Ishikawa (cell line): ENCODE data around the gene CADM1.

Experiments
- CEBPB ChIP-seq: IDR thresholded peaks from 2 replicates; pipeline ENCODE4 v1.6.1; 2012
- EGR1 ChIP-seq: IDR thresholded peaks from 2 replicates; pipeline ENCODE4 v1.6.1; 2012
- EP300 ChIP-seq: IDR thresholded peaks from 2 replicates; pipeline ENCODE4 v1.6.1; 2012; ENCODE audit warnings: borderline replicate concordance
- NFIC ChIP-seq: IDR thresholded peaks from 2 replicates; pipeline ENCODE4 v1.6.1; 2012
- TAF1 ChIP-seq: IDR thresholded peaks from 2 replicates; pipeline ENCODE4 v1.6.1; 2012; ENCODE audit warnings: low read depth, mild to moderate bottlenecking
- TCF12 ChIP-seq: IDR thresholded peaks from 2 replicates; pipeline ENCODE4 v1.6.1; 2012; ENCODE audit warnings: low read depth
- TEAD4 ChIP-seq: IDR thresholded peaks from 2 replicates; pipeline ENCODE4 v1.6.1; 2012
- YY1 ChIP-seq: IDR thresholded peaks from 2 replicates; pipeline ENCODE4 v1.6.1; 2012; ENCODE audit warnings: low read depth
- ZBTB7A ChIP-seq: IDR thresholded peaks from 2 replicates; pipeline ENCODE4 v1.6.1; 2012; ENCODE audit warnings: low read depth
- TF ChIP-seq, protein P1 (sequence below): IDR thresholded peaks from 2 replicates; pipeline ENCODE4 v1.6.1; 2012; ENCODE audit warnings: low read depth, mild to moderate bottlenecking
- TF ChIP-seq, protein P2 (sequence below): IDR thresholded peaks from 2 replicates; pipeline ENCODE4 v1.6.1; 2012
- TF ChIP-seq, protein P3 (sequence below): IDR thresholded peaks from 2 replicates; pipeline ENCODE4 v1.6.1; 2012

DNA sequence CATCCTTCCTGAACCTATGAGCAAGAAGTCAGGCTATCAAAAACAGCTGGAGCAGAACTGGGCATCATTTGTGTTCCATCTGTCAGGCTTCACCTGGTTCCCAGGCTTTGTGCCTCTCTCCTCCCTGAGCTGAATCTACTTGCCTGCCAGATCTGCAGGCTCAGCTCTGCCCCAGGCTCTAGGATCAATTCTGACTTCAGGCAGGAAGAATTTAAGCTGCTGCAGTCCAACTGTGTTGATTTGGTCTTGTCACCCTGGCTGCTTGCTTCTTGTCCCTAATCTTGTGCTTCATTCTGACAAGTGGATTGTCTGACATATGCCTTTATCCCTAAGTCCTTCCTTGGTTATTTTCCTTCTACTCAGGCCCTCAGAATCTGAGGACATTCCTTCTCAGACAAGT lies 31.6 kb upstream of the CADM1 start:
- no peak for TF ChIP-seq EP300
- TF ChIP-seq NFIC = no peak
- TF ChIP-seq, protein P1, sequence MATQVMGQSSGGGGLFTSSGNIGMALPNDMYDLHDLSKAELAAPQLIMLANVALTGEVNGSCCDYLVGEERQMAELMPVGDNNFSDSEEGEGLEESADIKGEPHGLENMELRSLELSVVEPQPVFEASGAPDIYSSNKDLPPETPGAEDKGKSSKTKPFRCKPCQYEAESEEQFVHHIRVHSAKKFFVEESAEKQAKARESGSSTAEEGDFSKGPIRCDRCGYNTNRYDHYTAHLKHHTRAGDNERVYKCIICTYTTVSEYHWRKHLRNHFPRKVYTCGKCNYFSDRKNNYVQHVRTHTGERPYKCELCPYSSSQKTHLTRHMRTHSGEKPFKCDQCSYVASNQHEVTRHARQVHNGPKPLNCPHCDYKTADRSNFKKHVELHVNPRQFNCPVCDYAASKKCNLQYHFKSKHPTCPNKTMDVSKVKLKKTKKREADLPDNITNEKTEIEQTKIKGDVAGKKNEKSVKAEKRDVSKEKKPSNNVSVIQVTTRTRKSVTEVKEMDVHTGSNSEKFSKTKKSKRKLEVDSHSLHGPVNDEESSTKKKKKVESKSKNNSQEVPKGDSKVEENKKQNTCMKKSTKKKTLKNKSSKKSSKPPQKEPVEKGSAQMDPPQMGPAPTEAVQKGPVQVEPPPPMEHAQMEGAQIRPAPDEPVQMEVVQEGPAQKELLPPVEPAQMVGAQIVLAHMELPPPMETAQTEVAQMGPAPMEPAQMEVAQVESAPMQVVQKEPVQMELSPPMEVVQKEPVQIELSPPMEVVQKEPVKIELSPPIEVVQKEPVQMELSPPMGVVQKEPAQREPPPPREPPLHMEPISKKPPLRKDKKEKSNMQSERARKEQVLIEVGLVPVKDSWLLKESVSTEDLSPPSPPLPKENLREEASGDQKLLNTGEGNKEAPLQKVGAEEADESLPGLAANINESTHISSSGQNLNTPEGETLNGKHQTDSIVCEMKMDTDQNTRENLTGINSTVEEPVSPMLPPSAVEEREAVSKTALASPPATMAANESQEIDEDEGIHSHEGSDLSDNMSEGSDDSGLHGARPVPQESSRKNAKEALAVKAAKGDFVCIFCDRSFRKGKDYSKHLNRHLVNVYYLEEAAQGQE = no peak
- TF ChIP-seq TAF1 = no peak
- TF ChIP-seq, protein P2, sequence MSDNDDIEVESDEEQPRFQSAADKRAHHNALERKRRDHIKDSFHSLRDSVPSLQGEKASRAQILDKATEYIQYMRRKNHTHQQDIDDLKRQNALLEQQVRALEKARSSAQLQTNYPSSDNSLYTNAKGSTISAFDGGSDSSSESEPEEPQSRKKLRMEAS = no peak
- TF ChIP-seq EGR1 = no peak
- no peak for TF ChIP-seq CEBPB
- TF ChIP-seq YY1 = no peak
- TF ChIP-seq ZBTB7A = no peak
- no peak for TF ChIP-seq TEAD4
- TF ChIP-seq TCF12 = no peak
- TF ChIP-seq, protein P3, sequence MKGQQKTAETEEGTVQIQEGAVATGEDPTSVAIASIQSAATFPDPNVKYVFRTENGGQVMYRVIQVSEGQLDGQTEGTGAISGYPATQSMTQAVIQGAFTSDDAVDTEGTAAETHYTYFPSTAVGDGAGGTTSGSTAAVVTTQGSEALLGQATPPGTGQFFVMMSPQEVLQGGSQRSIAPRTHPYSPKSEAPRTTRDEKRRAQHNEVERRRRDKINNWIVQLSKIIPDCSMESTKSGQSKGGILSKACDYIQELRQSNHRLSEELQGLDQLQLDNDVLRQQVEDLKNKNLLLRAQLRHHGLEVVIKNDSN = no peak
